B cell (primary cell): ENCODE data around the gene DCAF7. TPM values are rescaled to one million over a fixed set of nuclear protein-coding genes. Genes with fewer than 3 reads are reported as not detected.

ENCODE experiments used
- ATAC-seq: fragments of 200-7000 bp; cut with Tn5 transposase; one replicate; pipeline ENCODE4 v1.10.0; 2021; ENCODE audit warnings: low read depth, mild to moderate bottlenecking, moderate number of reproducible peaks, moderate library complexity
- CTCF ChIA-PET: fragments of 350-600 bp; sonication (Branson Sonifier 250); formaldehyde crosslinking; loops from one replicate; lab custom pipeline; 2021; ENCODE audit warnings: antibody characterized with exemption, inconsistent platforms; lab: Charles Lee
- POLR2A ChIA-PET: fragments of 350-600 bp; sonication (Branson Sonifier 250); formaldehyde crosslinking; loops from one replicate; lab custom pipeline; 2021; ENCODE audit warnings: antibody characterized with exemption; lab: Charles Lee
- DNase-seq: peaks from one replicate; pipeline ENCODE4 v3.0.0; 2013
- H2AFZ ChIP-seq: 2 replicates; pipeline ENCODE4 v1.6.1; 2012; ENCODE audit warnings: mild to moderate bottlenecking, low read depth, low read length; ENCODE audit not compliant: insufficient read depth, poor library complexity, severe bottlenecking
- H3K27ac ChIP-seq, 2 donors: 1 replicate in 1 of 2; 2 replicates in 1 of 2; pipeline ENCODE4 v1.5.1; 2012 to 2013; ENCODE audit warnings: low read length in 2 of 2, mild to moderate bottlenecking in 2 of 2, moderate library complexity in 1 of 2
- H3K27me3 ChIP-seq, 4 experiments: fragments of 200-600 bp in 1 of 4; sonication (generic) in 1 of 4; replicated peaks in 1 of 4; 1 replicate in 2 of 4; 2 replicates in 2 of 4; pipeline versions ENCODE4 v1.6.1 to v1.7.0; 2013 to 2016; ENCODE audit warnings: low read length in 3 of 4, mild to moderate bottlenecking in 2 of 4, mixed read lengths in 1 of 4, moderate library complexity in 1 of 4; ENCODE audit not compliant: insufficient read depth in 4 of 4, control insufficient read depth in 3 of 4; ENCODE audit errors: control extremely low read depth in 1 of 4
- H3K36me3 ChIP-seq, 2 experiments: replicated peaks in 1 of 2; 1 replicate in 1 of 2; 2 replicates in 1 of 2; pipeline versions ENCODE4 v1.6.1 to v1.7.1; 2013; ENCODE audit warnings: low read length in 1 of 2; ENCODE audit not compliant: insufficient read depth in 2 of 2, control insufficient read depth in 1 of 2; ENCODE audit errors: control extremely low read depth in 1 of 2, extremely low read depth in 1 of 2
- H3K4me1 ChIP-seq, 2 donors: fragments of 200-600 bp in 1 of 2; sonication (generic) in 1 of 2; 1 replicate in 1 of 2; 2 replicates in 1 of 2; pipeline versions ENCODE4 v1.5.1 to v1.6.1; 2013 to 2017; ENCODE audit warnings: low read length in 2 of 2; ENCODE audit not compliant: control insufficient read depth in 2 of 2, insufficient read depth in 2 of 2
- H3K4me2 ChIP-seq: replicated peaks from 2 replicates; pipeline ENCODE3; 2012; ENCODE audit warnings: mild to moderate bottlenecking, low read depth, low read length; ENCODE audit not compliant: poor library complexity, severe bottlenecking
- H3K4me3 ChIP-seq, 5 experiments: fragments of 200-600 bp in 1 of 5; sonication (generic) in 1 of 5; 1 replicate in 3 of 5; 2 replicates in 2 of 5; pipeline versions ENCODE4 v1.5.1 to v1.7.0; 2011 to 2016; ENCODE audit warnings: low read length in 4 of 5, mild to moderate bottlenecking in 4 of 5, low read depth in 2 of 5, control low read depth in 1 of 5, moderate library complexity in 1 of 5; ENCODE audit not compliant: insufficient read depth in 1 of 5; ENCODE audit errors: control extremely low read depth in 1 of 5, extremely low read depth in 1 of 5
- H3K79me2 ChIP-seq: fragments of 200-600 bp; sonication (generic); one replicate; pipeline ENCODE4 v1.6.0; 2016; ENCODE audit warnings: low read length; ENCODE audit not compliant: control insufficient read depth, insufficient read depth
- H3K9ac ChIP-seq: fragments of 200-600 bp; sonication (generic); 2 replicates; pipeline ENCODE4 v1.6.1; 2017; ENCODE audit warnings: mild to moderate bottlenecking, low read length, moderate library complexity
- H3K9me3 ChIP-seq, 3 donors: one replicate each; pipeline versions ENCODE4 v1.6.1 to v1.7.1; 2013; ENCODE audit warnings: low read length in 2 of 3; ENCODE audit not compliant: control insufficient read depth in 2 of 3, insufficient read depth in 1 of 3; ENCODE audit errors: control extremely low read depth in 1 of 3
- H4K20me1 ChIP-seq: 2 replicates; pipeline ENCODE4 v1.6.0; 2012; ENCODE audit warnings: mild to moderate bottlenecking, low read length; ENCODE audit not compliant: insufficient read depth, control insufficient read depth, poor library complexity, severe bottlenecking
- H3K27ac Mint-ChIP-seq: one replicate; pipeline ENCODE4 v1.8.0; 2021; ENCODE audit warnings: mixed read lengths
- H3K27me3 Mint-ChIP-seq: one replicate; pipeline ENCODE4 v1.8.0; 2021; ENCODE audit warnings: mixed read lengths
- H3K4me1 Mint-ChIP-seq: one replicate; pipeline ENCODE4 v1.8.0; 2021; ENCODE audit warnings: mixed read lengths
- H3K4me3 Mint-ChIP-seq: one replicate; pipeline ENCODE4 v1.8.0; 2021; ENCODE audit warnings: mixed read lengths
- H3K9me3 Mint-ChIP-seq: one replicate; pipeline ENCODE4 v1.8.0; 2022; ENCODE audit warnings: mixed read lengths; ENCODE audit not compliant: insufficient read depth
- EZH2 ChIP-seq: IDR thresholded peaks from 2 replicates; pipeline ENCODE4 v1.6.1; 2012; ENCODE audit warnings: borderline replicate concordance, low read depth, mild to moderate bottlenecking, moderate library complexity, low read length; ENCODE audit not compliant: insufficient read depth, poor library complexity, severe bottlenecking
- WGBS: methylation state at CpG from one replicate; pipeline ENCODE4 v1.1.5; 2013; ENCODE audit warnings: missing lambda C conversion rate; ENCODE audit not compliant: insufficient coverage; 5-methylcytosine and 5-hydroxymethylcytosine counted together
- intact Hi-C: fragments of 100-400 bp; cut with micrococcal nuclease; formaldehyde crosslinking; loops from one replicate; pipeline ENCODE4 v1.10.0; 2022
- polyA plus RNA-seq: library from polyadenylated mRNA; depleted of rRNA; stranded (reverse); fragments of >200 nt; gene quantifications from 2 replicates; pipeline ENCODE4 v1.2.3, GENCODE V29; 2012
- total RNA-seq, 2 donors: library from RNA; stranded (reverse); fragments of 120-200 nt in 1 of 2; gene quantifications; 1 replicate in 1 of 2; 2 replicates in 1 of 2; pipeline versions ENCODE4 v1.2.3 to v1.2.4, GENCODE V29; 2013 to 2022
- TF ChIP-seq, protein P1 (sequence below): fragments of 200-600 bp; IDR thresholded peaks from one replicate; pipeline ENCODE4 v1.8.0; 2022; ENCODE audit warnings: antibody characterized with exemption, mild to moderate bottlenecking

DCAF7 gene
- total and polyA plus RNA-seq, 2 donors (not counting 1 experiment from before 2014, with no cell fraction given): 55.1 to 84.7 TPM

DNA sequence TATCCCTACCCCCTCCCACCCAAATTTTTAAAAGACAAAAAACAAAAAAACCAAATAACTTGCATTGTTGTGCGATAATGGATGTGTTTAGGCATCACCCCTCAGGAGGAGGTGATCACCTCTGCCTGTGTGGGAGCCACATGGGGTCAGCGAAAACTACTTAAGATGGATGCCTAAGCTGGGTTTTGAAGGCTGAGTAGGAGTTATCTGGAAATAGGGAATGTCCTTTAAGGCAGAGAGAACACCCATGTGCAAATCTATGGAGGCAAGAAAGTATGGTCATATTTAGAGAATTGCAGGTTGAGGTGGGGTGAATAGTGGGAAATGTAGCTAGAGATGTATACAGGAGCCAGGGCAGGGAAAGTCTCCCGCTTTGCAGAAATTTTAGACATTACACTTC lies 44.9 kb downstream of the DCAF7 start:
- POLR2A ChIA-PET: no interaction called here
- 100% methylated on average over 1 of the region's 3 CpGs for WGBS
- H3K4me2 ChIP-seq: no peak overlapping the region

DNA sequence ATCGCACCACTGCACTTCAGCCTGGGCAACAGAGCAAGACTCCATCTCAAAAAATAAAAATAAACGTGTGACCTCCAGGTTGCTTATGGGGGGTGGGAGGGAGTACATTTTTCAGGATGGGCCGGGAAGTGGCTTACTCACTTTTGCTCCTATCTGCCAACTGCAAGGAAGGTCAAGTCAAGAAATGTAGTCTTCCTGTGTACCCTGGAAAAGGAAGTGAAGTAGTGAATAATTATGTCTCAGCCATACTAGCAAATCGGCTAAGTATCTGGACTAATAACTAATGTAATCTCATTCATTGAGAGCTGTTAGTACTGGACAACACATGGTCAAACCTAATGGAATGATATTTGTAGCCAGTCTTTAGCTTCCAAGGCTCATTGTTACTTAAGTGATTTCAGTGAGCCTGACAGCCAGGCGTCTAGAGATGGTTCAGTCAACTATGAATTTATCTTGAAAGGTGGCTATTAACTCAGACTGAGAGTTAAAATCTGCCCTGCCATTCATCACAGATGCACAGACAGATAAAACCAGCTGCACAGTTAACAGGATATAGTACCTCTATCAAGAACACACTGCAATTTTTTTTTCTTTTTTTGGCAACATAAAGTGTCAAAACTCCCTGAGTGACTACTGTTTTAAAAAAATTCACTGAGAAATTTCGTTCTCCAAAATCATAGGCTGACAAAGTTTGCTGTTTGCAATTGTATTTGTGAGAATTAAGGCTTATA lies 46.7 kb downstream of the DCAF7 start:
- Histone ChIP-seq H3K9ac (no peak overlapping the region), H3K4me3 (no peak overlapping the region), H3K27ac (no peak overlapping the region), H3K4me2 (no peak overlapping the region), H3K4me1 (peaks cover 15 to 17% of the 10 kb centered on the region in 2 donors), H3K79me2 (peaks cover 11% of the 10 kb centered on the region), H3K36me3 (no peaks in the 10 kb centered on the region), H2AFZ (no peak overlapping the region), H3K27me3 (no peaks in the 10 kb centered on the region), H3K9me3 (no peaks in the 10 kb centered on the region), H4K20me1 (no peaks in the 10 kb centered on the region)
- no peak for TF ChIP-seq EZH2
- TF ChIP-seq, protein P1, sequence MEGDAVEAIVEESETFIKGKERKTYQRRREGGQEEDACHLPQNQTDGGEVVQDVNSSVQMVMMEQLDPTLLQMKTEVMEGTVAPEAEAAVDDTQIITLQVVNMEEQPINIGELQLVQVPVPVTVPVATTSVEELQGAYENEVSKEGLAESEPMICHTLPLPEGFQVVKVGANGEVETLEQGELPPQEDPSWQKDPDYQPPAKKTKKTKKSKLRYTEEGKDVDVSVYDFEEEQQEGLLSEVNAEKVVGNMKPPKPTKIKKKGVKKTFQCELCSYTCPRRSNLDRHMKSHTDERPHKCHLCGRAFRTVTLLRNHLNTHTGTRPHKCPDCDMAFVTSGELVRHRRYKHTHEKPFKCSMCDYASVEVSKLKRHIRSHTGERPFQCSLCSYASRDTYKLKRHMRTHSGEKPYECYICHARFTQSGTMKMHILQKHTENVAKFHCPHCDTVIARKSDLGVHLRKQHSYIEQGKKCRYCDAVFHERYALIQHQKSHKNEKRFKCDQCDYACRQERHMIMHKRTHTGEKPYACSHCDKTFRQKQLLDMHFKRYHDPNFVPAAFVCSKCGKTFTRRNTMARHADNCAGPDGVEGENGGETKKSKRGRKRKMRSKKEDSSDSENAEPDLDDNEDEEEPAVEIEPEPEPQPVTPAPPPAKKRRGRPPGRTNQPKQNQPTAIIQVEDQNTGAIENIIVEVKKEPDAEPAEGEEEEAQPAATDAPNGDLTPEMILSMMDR: no peak
- Mint-ChIP-seq H3K27me3 (no peaks in the 10 kb centered on the region), H3K9me3 (no peaks in the 10 kb centered on the region), H3K4me1 (peaks cover 17% of the 10 kb centered on the region), H3K4me3 (no peak overlapping the region), H3K27ac (no peak overlapping the region)
- intact Hi-C loops: no loop called here
- no CpG with 5 or more reads among the region's 6 CpGs for WGBS
- ATAC-seq (no peak), DNase-seq (no peak)
- ChIA-PET POLR2A (no interaction called here), CTCF (interaction anchor here (1.2 kb wide), 1 partner anchor 14 kb away, joined by 6 read pairs; no protein-coding TSS in a partner anchor)

More for the DNA sequence above, 44.9 kb downstream of the DCAF7 start:
- Mint-ChIP-seq H3K4me3 (no peak overlapping the region), H3K9me3 (no peaks in the 10 kb centered on the region), H3K27ac (no peak overlapping the region), H3K27me3 (no peaks in the 10 kb centered on the region), H3K4me1 (peaks cover 4% of the 10 kb centered on the region)
- Histone ChIP-seq H3K4me3 (no peak overlapping the region), H3K79me2 (peaks cover 7% of the 10 kb centered on the region), H3K27me3 (no peaks in the 10 kb centered on the region), H2AFZ (no peak overlapping the region), H3K9ac (no peak overlapping the region), H3K4me1 (peaks cover 2 to 4% of the 10 kb centered on the region in 2 donors), H3K9me3 (no peaks in the 10 kb centered on the region), H4K20me1 (no peaks in the 10 kb centered on the region), H3K27ac (no peak overlapping the region), H3K36me3 (peaks cover 0 to 18% of the 10 kb centered on the region in 2 experiments)
- no peak for DNase-seq
- no peak for ATAC-seq
- TF ChIP-seq, protein P1: no peak
- TF ChIP-seq EZH2: no peak
- intact Hi-C loops: no loop called here
- CTCF ChIA-PET: no interaction called here
